AG09319 (cell line): Measurements from ENCODE around the gene PPIG.

Experiments used
- DNase-seq: peaks from one replicate; pipeline ENCODE4 v3.0.0-alpha.2; 2010; ENCODE audit warnings: low read depth; ENCODE audit errors: extremely low read depth
- TF ChIP-seq, protein P1 (sequence below): IDR thresholded peaks from 2 replicates; pipeline ENCODE4 v1.5.1; 2011; ENCODE audit warnings: low read depth, mild to moderate bottlenecking, inconsistent platforms, low read length, moderate library complexity

Gene PPIG

DNA sequence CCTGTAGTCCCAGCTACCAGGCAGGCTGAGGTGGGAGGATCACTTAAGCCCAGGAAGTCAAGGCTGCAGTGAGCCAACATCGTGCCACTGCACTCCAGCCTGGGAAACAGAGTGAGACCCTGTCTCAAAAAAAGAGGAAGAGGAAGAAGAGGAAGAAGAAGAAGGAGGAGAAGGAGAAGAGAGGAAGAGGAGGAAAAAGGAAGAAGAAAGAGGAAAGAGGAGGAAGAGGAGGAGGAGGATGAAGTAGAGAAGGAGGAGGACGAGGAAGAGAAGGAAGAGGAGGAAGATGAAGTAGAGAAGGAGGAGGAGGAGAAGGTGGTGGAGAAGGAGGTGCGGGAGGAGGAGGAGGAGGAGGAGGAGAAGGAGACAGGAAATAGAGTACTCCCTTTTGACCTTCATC lies 72.0 kb downstream of the PPIG start:
- DNase-seq = no peak
- TF ChIP-seq, protein P1, sequence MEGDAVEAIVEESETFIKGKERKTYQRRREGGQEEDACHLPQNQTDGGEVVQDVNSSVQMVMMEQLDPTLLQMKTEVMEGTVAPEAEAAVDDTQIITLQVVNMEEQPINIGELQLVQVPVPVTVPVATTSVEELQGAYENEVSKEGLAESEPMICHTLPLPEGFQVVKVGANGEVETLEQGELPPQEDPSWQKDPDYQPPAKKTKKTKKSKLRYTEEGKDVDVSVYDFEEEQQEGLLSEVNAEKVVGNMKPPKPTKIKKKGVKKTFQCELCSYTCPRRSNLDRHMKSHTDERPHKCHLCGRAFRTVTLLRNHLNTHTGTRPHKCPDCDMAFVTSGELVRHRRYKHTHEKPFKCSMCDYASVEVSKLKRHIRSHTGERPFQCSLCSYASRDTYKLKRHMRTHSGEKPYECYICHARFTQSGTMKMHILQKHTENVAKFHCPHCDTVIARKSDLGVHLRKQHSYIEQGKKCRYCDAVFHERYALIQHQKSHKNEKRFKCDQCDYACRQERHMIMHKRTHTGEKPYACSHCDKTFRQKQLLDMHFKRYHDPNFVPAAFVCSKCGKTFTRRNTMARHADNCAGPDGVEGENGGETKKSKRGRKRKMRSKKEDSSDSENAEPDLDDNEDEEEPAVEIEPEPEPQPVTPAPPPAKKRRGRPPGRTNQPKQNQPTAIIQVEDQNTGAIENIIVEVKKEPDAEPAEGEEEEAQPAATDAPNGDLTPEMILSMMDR = no peak

DNA sequence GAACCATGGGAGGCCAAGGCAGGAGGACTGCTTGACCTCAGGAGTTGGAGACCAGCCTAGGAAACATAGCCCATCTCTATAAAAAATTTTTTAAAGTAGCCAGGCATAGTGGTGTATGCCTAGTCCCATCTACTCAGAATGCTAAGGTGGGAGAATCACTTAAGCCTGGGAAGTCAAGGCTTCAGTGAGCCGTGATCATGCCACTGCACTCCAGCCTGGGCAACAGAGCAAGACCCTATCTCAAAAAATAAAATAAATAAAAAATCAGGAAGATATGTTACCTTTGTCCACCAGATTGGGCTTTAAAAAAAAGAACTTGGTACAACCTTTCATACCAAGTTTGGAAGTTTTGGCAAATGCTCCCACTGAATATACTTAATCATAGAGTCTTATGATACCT lies 74.7 kb downstream of the PPIG start:
- DNase-seq = no peak
- TF ChIP-seq, protein P1 = no peak

DNA sequence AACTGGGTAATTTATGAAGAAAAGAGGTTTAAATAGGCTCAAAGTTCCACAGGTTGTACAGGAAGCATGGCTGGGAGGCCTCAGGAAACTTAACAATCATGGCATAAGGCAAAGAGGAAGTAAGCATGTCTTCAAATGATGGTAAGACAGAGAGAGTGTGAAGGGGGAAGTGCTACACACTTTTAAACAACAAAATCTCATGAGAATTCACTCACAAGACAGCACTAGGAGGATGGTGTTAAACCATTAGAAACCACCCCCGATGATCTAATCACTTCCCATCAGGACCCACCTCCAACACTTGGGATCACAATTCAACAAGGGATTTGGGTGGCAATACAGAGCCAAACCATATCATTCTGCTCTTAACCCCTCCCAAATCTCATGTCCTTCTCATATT lies 75.2 kb downstream of the PPIG start:
- no peak for DNase-seq

DNA sequence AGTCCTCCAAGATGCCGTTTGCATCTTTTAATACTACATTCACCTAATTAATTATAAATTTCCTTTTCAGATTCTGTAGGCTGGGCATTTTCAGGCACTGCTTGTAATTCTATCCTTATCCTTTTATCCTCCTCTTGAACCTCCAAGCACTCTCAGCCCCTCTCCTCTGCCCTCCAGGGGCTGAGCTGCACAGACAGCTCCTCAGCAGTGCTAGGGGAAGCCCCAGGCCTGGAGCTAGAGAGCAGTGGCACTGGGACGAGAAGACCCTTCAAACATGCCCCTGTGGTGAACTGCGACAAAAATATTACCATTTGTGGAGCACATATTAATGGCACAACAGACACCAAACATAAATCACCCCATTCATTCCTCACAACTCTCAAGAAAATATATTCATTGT lies 77.1 kb downstream of the PPIG start:
- TF ChIP-seq, protein P1 = no peak
- no peak for DNase-seq

More for the DNA sequence above, 75.2 kb downstream of the PPIG start:
- TF ChIP-seq, protein P1 = no peak

DNA sequence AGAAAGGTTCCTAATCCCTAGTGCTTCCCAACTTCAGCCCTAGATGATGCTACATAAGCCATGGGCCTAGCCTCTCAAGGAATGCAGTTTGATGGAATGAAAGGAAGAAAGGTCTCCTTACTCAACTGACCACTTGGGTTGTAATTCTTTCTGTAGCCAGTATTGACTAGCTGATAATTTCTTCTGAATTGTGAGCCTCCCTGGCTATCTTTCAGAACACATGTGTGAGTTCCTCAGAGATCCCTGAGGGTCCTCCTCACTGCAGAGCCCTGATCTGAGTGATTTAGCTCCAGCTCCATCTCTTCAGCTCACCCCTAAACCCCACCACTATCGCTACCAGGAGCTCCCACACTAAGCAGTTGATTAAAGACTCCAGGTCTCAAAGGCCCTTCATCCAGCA lies 78.6 kb downstream of the PPIG start:
- DNase-seq = no peak
- TF ChIP-seq, protein P1 = no peak

DNA sequence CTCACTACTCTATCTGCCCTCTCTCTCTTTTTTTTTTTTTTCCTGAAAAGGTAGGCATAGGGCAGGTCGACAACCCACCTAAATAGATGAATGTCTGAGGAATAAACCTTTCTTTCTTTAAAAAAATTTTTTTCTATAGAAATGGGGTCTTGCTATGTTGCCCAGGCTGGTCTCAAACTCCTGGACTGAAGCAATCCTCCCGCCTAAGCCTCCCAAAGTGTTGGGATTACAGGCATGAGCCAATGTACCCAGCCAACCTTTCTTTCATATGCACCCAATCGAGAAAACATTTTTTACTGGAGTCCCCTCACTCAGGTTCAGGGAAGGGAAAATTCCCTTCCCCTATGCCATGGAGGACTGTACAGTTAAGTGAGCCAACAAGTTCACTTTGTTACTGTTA lies 79.1 kb downstream of the PPIG start:
- no peak for DNase-seq
- TF ChIP-seq, protein P1 = no peak

DNA sequence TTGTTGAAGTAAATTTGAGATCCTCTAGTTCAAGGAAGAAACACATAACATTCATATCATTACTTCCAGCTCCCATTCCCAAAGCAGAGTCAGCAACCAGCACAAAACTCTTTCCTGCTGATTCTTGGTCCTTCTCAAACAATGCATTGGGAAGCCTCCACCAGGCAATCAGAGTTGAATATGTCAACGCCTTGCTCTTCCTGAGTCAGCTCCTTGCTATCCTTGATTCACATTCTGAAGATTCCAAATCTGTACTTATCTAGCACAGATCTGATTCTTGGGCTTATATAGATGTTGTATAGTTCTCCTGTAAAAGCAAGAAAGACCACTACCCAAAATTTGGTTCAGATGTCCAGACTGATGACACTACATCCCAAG lies 80.4 kb downstream of the PPIG start:
- TF ChIP-seq, protein P1 = no peak
- DNase-seq = no peak
